Mucosa of rectum (tissue), 2 donors: ENCODE data around the gene GNAI2.

Experiments used
- H3K27ac ChIP-seq, 2 donors: one replicate each; pipeline ENCODE4 v1.7.0; 2013; ENCODE audit warnings: inconsistent platforms in 2 of 2, low read depth in 2 of 2, low read length in 2 of 2
- H3K27me3 ChIP-seq, 2 donors: one replicate each; pipeline ENCODE4 v1.7.0; 2013; ENCODE audit warnings: low read length in 2 of 2; ENCODE audit not compliant: control insufficient read depth in 2 of 2, insufficient read depth in 2 of 2
- H3K36me3 ChIP-seq, 2 donors: one replicate each; pipeline ENCODE4 v1.7.0; 2013; ENCODE audit warnings: low read length in 2 of 2; ENCODE audit not compliant: control insufficient read depth in 2 of 2, insufficient read depth in 2 of 2
- H3K4me1 ChIP-seq, 2 donors: one replicate each; pipeline ENCODE4 v1.7.0; 2013; ENCODE audit warnings: low read length in 2 of 2, mild to moderate bottlenecking in 1 of 2; ENCODE audit not compliant: control insufficient read depth in 2 of 2, insufficient read depth in 2 of 2
- H3K4me3 ChIP-seq, 2 donors: one replicate each; pipeline ENCODE4 v1.7.0; 2013; ENCODE audit warnings: low read length in 2 of 2
- H3K9ac ChIP-seq, 2 donors: one replicate each; pipeline ENCODE4 v1.7.0; 2013; ENCODE audit warnings: low read length in 2 of 2, low read depth in 1 of 2, mild to moderate bottlenecking in 1 of 2
- H3K9me3 ChIP-seq, 2 donors: one replicate each; pipeline ENCODE4 v1.7.0; 2013; ENCODE audit warnings: low read length in 2 of 2; ENCODE audit not compliant: control insufficient read depth in 2 of 2
- donor health status: healthy.
- donor health status: Normal muscosa, but diverticular disease.

GNAI2 gene

GRCh38 chr3:50212971-50213370 is 23.0 kb upstream of the GNAI2 start:
- no peaks in the 10 kb centered on the region for H3K36me3 ChIP-seq
- H3K4me1 ChIP-seq, result peaks cover 0 to 2% of the 10 kb centered on the region in 2 donors
- H3K4me3 ChIP-seq, result no peak overlapping the region
- no peak overlapping the region for H3K27ac ChIP-seq
- H3K27me3 ChIP-seq, result no peaks in the 10 kb centered on the region
- H3K9me3 ChIP-seq, result no peaks in the 10 kb centered on the region
- H3K9ac ChIP-seq, result no peak overlapping the region

- Histone ChIP-seq H3K4me3 (no peak overlapping the region), H3K9me3 (no peaks in the 10 kb centered on the region), H3K36me3 (no peaks in the 10 kb centered on the region), H3K27ac (no peak overlapping the region), H3K27me3 (no peaks in the 10 kb centered on the region), H3K4me1 (peaks cover 0 to 2% of the 10 kb centered on the region in 2 donors), H3K9ac (no peak overlapping the region)
Observed at GRCh38 chr3:50213373-50213772, 22.6 kb upstream of the GNAI2 start.

DNA sequence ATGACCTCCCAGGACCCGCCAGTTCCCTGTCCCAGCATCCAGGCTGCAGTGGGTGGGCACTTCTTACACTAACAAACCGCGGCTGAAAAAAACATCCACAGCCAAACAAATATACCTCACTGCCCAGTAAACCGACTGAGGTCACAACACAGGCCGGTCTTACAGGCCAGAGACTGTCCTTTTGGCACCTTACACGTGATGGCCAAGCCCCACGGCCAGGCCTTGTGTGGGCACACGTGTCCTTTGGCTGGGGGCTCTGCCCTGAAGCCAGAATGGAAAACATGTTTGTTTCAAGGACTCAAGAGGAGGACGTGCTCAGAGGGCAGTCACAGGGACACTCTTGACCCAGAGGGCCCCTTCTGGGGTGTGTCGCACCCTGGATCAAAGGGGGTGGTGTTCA is 21.2 kb upstream of the GNAI2 start:
- H3K27me3 ChIP-seq, result no peaks in the 10 kb centered on the region

DNA sequence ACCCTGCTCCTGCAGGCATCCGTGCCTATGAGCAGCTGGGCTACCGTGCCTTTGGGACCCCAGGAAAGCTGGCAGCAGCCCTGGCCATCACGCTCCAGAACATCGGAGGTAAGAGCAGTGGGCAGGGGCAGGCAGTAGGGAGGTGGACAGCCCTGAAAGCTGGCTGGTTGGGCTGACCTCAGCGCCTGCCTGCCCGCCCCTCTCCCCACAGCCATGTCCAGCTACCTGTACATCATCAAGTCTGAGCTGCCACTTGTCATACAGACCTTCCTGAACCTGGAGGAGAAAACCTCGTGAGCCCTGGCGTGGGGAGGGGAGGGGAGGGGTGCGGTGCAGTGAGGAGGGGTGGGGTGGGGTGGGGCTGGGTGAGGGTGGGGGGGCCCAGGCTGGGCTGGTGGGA is 20.5 kb upstream of the GNAI2 start:
- Histone ChIP-seq H3K27me3 (no peaks in the 10 kb centered on the region), H3K4me3 (no peak overlapping the region), H3K4me1 (peaks cover 0 to 2% of the 10 kb centered on the region in 2 donors), H3K9ac (no peak overlapping the region), H3K27ac (no peak overlapping the region), H3K36me3 (no peaks in the 10 kb centered on the region), H3K9me3 (no peaks in the 10 kb centered on the region)

More for the DNA sequence above, 21.2 kb upstream of the GNAI2 start:
- Histone ChIP-seq H3K4me3 (no peak overlapping the region), H3K4me1 (peaks cover 0 to 2% of the 10 kb centered on the region in 2 donors), H3K9me3 (no peaks in the 10 kb centered on the region), H3K9ac (no peak overlapping the region), H3K36me3 (no peaks in the 10 kb centered on the region), H3K27ac (no peak overlapping the region)

DNA sequence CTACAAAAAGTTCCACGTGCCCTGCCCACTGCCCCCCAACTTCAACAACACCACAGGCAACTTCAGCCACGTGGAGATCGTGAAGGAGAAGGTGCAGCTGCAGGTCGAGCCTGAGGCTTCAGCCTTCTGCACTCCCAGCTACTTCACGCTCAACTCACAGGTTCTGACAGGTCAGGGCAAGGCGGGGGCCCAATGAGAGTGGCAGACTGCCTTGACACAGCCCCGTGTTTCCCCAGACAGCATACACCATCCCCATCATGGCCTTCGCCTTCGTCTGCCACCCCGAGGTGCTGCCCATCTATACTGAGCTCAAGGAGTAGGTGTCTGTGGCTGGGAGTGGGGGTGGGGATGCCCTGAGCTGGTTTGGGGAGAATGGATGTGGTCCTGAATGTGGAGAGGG is 18.3 kb upstream of the GNAI2 start:
- H3K9me3 ChIP-seq, result no peaks in the 10 kb centered on the region
- no peaks in the 10 kb centered on the region for H3K27me3 ChIP-seq
- H3K9ac ChIP-seq, result no peak overlapping the region
- H3K4me1 ChIP-seq, result no peaks in the 10 kb centered on the region
- H3K27ac ChIP-seq, result no peak overlapping the region
- H3K36me3 ChIP-seq, result no peaks in the 10 kb centered on the region
- H3K4me3 ChIP-seq, result no peak overlapping the region

GRCh38 chr3:50218448-50218847 is 17.6 kb upstream of the GNAI2 start:
- no peaks in the 10 kb centered on the region for H3K4me1 ChIP-seq
- H3K27ac ChIP-seq, result no peak overlapping the region
- H3K4me3 ChIP-seq, result no peak overlapping the region
- H3K9me3 ChIP-seq, result no peaks in the 10 kb centered on the region
- H3K9ac ChIP-seq, result no peak overlapping the region
- H3K36me3 ChIP-seq, result no peaks in the 10 kb centered on the region
- no peaks in the 10 kb centered on the region for H3K27me3 ChIP-seq

DNA sequence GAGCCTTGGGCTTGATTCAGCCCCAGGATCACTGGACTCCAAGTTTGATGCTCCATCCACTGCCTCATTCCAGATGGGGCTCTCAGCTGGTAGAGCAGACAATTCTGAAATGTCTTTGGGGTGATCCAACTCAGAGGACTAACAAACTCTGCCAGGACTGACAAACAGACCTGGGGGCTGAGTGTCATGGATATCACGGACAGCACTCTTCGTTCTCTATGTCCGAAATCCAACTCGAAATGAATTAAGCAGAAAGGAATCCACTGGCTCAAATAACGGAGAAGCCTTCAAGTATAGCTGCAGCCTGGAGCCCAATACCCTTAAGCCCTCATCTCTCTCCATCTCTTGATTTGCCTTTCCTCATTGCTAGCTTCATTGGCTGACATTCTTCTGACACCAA is 16.7 kb upstream of the GNAI2 start:
- Histone ChIP-seq H3K27ac (no peak overlapping the region), H3K9me3 (no peaks in the 10 kb centered on the region), H3K9ac (no peak overlapping the region), H3K4me3 (no peak overlapping the region), H3K4me1 (no peaks in the 10 kb centered on the region), H3K27me3 (peaks cover 0 to 3% of the 10 kb centered on the region in 2 donors), H3K36me3 (no peaks in the 10 kb centered on the region)

DNA sequence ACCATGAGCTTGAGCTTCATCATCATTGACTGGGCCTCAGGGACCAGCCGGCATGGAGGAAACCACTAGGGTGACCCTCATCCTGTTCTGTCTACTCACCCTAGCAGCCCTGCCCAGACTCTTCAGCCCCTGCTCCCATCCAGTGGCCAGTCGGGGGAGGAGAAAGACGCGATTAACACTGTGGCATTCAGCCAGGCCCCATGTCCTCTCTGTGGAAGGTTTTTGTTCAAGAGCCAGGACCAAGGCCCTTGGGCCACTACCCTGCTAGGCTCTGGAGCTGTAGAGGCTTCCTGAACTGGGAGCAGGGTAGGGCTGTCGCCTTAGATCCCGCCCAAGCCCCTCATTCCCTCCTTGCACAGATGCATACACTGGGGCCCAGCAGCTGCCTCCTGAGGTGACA is 15.9 kb upstream of the GNAI2 start:
- Histone ChIP-seq H3K4me3 (no peak overlapping the region), H3K9me3 (no peaks in the 10 kb centered on the region), H3K27me3 (peaks cover 0 to 6% of the 10 kb centered on the region in 2 donors), H3K36me3 (no peaks in the 10 kb centered on the region), H3K27ac (no peak overlapping the region), H3K9ac (no peak overlapping the region), H3K4me1 (no peaks in the 10 kb centered on the region)

- no peak overlapping the region for H3K4me3 ChIP-seq
- peaks cover 0 to 6% of the 10 kb centered on the region in 2 donors for H3K27me3 ChIP-seq
- no peaks in the 10 kb centered on the region for H3K36me3 ChIP-seq
- H3K27ac ChIP-seq, result no peak overlapping the region
- no peaks in the 10 kb centered on the region for H3K9me3 ChIP-seq
- H3K9ac ChIP-seq, result no peak overlapping the region
- peaks cover 2% of the 10 kb centered on the region in 2 donors for H3K4me1 ChIP-seq
Observed at GRCh38 chr3:50221051-50221410, 15.0 kb upstream of the GNAI2 start.

DNA sequence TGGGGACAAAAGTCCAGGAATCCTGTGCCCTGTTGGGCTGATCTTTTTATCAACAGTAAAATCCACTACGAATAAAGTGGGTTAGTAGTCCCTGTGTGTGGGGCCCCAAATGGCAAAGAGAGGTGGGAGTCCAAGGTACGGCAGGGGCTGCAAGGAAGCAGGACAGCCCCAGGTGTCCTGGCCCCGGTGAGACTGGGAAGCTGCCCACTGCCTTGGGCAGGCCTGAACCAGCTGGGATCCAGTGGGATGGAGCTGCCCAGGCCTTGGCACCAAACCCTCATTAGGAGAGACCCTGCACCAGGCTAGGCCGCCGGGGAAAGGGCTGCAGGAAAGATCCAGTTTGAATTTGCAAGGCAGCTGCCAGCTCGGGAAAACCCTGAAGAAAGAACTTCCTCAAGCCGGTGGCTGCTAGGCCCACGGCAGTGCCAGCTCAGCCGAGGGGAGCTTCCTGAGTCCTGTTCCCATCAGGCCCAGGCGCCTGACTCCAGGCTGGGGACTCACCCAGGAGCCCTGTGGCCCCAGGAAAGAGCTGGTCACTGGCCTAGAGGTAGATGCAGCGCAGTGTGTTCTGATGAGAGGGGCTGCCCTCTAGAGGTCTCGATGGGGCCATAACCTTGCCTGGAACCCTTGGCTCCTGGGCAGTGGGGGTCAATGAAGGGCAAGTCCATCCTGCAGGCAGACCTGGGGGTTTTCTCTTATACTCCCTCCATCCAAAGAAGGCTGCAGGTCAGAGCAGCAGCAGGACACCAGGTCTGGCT is 14.4 kb upstream of the GNAI2 start:
- Histone ChIP-seq H3K4me1 (peaks cover 6% of the 10 kb centered on the region in 2 donors), H3K36me3 (no peaks in the 10 kb centered on the region), H3K4me3 (no peak overlapping the region), H3K27me3 (peaks cover 0 to 6% of the 10 kb centered on the region in 2 donors), H3K9me3 (no peaks in the 10 kb centered on the region), H3K9ac (no peak overlapping the region), H3K27ac (no peak overlapping the region)
